GM23338 (cell line): ENCODE data around the gene NELL2. TPM values are rescaled to one million over a fixed set of nuclear protein-coding genes. Genes with fewer than 3 reads are reported as not detected.

Experiments used
- EZH2phosphoT487 ChIP-seq: fragments of 200-600 bp; sonication (generic); IDR thresholded peaks from one replicate; pipeline ENCODE4 v1.8.1; 2018; ENCODE audit warnings: antibody characterized with exemption; ENCODE audit not compliant: unreplicated experiment
- JUNB ChIP-seq: IDR thresholded peaks from one replicate; pipeline ENCODE4 v1.6.1; 2016; ENCODE audit warnings: antibody characterized with exemption; ENCODE audit not compliant: unreplicated experiment
- NANOG ChIP-seq: IDR thresholded peaks from 2 replicates; pipeline ENCODE4 v1.6.1; 2016; ENCODE audit warnings: antibody characterized with exemption, borderline replicate concordance
- STAT1 ChIP-seq: IDR thresholded peaks from one replicate; pipeline ENCODE4 v1.6.1; 2016; ENCODE audit warnings: antibody characterized with exemption; ENCODE audit not compliant: unreplicated experiment
- ZNF114 ChIP-seq: fragments of 250-450 bp; sonication (Bioruptor Pico); IDR thresholded peaks from 2 replicates; pipeline ENCODE4 v1.5.0; 2020; ENCODE audit warnings: mild to moderate bottlenecking, moderate library complexity
- polyA plus RNA-seq: library from polyadenylated mRNA; unstranded; fragments of >200 nt; fragmentation: Nextera tagmentation; extraction: Ambion mirVana; gene quantifications from 2 replicates; pipeline ENCODE4 v1.2.1, GENCODE V29; 2016
- total RNA-seq: library from RNA; depleted of rRNA; stranded (reverse); fragments of >200 nt; shearing (Covaris generic); gene quantifications from 2 replicates; pipeline ENCODE4 v1.2.3, GENCODE V29; 2014
- TF ChIP-seq, protein P1 (sequence below): fragments of 250-450 bp; sonication (Bioruptor Pico); IDR thresholded peaks from 2 replicates; pipeline ENCODE4 v1.5.0; 2020; ENCODE audit warnings: mild to moderate bottlenecking, moderate library complexity
- TF ChIP-seq, protein P2 (sequence below), 2 experiments: fragments of 200-600 bp in 1 of 2; sonication (generic) in 1 of 2; conservative IDR thresholded peaks; 2 replicates each; pipeline versions ENCODE4 v1.5.1 to v1.6.1; 2016 to 2017; ENCODE audit warnings: antibody characterized with exemption in 2 of 2, low read depth in 2 of 2, mild to moderate bottlenecking in 2 of 2, moderate library complexity in 1 of 2
- TF ChIP-seq, protein P3 (sequence below): IDR thresholded peaks from 2 replicates; pipeline ENCODE4 v1.6.1; 2016; ENCODE audit warnings: antibody characterized with exemption
- TF ChIP-seq, protein P4 (sequence below): IDR thresholded peaks from one replicate; pipeline ENCODE4 v1.6.1; 2018; ENCODE audit warnings: antibody characterized with exemption; ENCODE audit not compliant: unreplicated experiment

NELL2 gene
- total and polyA plus RNA-seq, 2 experiments from 2014 or later = 25.1 to 99.5 TPM

DNA sequence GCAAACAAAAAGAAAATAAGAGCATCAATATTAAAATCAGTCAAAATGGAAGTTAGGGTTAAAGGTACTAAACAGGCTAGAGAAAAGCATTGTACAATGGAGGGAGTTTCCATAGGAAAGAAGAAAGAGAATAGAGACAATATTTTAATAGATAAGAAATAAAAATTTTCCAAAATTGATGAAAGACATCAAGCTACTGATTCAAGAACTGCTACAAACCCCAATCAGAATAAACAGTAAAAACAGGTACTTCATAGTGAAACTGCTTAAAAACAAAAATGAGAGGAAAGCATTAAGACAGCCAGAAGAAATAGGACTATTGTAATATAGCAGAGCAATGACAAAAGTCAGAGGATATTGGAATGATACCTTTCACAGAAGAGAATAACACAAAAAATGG is 413.4 kb downstream of the NELL2 start (continued):
- TF ChIP-seq, protein P1, sequence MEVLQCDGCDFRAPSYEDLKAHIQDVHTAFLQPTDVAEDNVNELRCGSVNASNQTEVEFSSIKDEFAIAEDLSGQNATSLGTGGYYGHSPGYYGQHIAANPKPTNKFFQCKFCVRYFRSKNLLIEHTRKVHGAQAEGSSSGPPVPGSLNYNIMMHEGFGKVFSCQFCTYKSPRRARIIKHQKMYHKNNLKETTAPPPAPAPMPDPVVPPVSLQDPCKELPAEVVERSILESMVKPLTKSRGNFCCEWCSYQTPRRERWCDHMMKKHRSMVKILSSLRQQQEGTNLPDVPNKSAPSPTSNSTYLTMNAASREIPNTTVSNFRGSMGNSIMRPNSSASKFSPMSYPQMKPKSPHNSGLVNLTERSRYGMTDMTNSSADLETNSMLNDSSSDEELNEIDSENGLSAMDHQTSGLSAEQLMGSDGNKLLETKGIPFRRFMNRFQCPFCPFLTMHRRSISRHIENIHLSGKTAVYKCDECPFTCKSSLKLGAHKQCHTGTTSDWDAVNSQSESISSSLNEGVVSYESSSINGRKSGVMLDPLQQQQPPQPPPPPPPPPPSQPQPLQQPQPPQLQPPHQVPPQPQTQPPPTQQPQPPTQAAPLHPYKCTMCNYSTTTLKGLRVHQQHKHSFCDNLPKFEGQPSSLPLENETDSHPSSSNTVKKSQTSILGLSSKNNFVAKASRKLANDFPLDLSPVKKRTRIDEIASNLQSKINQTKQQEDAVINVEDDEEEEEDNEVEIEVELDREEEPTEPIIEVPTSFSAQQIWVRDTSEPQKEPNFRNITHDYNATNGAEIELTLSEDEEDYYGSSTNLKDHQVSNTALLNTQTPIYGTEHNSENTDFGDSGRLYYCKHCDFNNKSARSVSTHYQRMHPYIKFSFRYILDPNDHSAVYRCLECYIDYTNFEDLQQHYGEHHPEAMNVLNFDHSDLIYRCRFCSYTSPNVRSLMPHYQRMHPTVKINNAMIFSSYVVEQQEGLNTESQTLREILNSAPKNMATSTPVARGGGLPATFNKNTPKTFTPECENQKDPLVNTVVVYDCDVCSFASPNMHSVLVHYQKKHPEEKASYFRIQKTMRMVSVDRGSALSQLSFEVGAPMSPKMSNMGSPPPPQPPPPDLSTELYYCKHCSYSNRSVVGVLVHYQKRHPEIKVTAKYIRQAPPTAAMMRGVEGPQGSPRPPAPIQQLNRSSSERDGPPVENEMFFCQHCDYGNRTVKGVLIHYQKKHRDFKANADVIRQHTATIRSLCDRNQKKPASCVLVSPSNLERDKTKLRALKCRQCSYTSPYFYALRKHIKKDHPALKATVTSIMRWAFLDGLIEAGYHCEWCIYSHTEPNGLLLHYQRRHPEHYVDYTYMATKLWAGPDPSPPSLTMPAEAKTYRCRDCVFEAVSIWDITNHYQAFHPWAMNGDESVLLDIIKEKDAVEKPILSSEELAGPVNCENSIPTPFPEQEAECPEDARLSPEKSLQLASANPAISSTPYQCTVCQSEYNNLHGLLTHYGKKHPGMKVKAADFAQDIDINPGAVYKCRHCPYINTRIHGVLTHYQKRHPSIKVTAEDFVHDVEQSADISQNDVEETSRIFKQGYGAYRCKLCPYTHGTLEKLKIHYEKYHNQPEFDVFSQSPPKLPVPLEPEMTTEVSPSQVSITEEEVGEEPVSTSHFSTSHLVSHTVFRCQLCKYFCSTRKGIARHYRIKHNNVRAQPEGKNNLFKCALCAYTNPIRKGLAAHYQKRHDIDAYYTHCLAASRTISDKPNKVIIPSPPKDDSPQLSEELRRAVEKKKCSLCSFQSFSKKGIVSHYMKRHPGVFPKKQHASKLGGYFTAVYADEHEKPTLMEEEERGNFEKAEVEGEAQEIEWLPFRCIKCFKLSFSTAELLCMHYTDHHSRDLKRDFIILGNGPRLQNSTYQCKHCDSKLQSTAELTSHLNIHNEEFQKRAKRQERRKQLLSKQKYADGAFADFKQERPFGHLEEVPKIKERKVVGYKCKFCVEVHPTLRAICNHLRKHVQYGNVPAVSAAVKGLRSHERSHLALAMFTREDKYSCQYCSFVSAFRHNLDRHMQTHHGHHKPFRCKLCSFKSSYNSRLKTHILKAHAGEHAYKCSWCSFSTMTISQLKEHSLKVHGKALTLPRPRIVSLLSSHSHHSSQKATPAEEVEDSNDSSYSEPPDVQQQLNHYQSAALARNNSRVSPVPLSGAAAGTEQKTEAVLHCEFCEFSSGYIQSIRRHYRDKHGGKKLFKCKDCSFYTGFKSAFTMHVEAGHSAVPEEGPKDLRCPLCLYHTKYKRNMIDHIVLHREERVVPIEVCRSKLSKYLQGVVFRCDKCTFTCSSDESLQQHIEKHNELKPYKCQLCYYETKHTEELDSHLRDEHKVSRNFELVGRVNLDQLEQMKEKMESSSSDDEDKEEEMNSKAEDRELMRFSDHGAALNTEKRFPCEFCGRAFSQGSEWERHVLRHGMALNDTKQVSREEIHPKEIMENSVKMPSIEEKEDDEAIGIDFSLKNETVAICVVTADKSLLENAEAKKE (CRISPR knock-in tag) = no peak
- no peak for TF ChIP-seq STAT1
- TF ChIP-seq, protein P2, sequence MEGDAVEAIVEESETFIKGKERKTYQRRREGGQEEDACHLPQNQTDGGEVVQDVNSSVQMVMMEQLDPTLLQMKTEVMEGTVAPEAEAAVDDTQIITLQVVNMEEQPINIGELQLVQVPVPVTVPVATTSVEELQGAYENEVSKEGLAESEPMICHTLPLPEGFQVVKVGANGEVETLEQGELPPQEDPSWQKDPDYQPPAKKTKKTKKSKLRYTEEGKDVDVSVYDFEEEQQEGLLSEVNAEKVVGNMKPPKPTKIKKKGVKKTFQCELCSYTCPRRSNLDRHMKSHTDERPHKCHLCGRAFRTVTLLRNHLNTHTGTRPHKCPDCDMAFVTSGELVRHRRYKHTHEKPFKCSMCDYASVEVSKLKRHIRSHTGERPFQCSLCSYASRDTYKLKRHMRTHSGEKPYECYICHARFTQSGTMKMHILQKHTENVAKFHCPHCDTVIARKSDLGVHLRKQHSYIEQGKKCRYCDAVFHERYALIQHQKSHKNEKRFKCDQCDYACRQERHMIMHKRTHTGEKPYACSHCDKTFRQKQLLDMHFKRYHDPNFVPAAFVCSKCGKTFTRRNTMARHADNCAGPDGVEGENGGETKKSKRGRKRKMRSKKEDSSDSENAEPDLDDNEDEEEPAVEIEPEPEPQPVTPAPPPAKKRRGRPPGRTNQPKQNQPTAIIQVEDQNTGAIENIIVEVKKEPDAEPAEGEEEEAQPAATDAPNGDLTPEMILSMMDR (conservative IDR thresholded peaks at IDR 0.05; ENCODE audit: low read depth in 2 of 2) = no peak
- no peak for TF ChIP-seq NANOG
- TF ChIP-seq, protein P3, sequence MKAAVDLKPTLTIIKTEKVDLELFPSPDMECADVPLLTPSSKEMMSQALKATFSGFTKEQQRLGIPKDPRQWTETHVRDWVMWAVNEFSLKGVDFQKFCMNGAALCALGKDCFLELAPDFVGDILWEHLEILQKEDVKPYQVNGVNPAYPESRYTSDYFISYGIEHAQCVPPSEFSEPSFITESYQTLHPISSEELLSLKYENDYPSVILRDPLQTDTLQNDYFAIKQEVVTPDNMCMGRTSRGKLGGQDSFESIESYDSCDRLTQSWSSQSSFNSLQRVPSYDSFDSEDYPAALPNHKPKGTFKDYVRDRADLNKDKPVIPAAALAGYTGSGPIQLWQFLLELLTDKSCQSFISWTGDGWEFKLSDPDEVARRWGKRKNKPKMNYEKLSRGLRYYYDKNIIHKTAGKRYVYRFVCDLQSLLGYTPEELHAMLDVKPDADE = no peak
- TF ChIP-seq, protein P4, sequence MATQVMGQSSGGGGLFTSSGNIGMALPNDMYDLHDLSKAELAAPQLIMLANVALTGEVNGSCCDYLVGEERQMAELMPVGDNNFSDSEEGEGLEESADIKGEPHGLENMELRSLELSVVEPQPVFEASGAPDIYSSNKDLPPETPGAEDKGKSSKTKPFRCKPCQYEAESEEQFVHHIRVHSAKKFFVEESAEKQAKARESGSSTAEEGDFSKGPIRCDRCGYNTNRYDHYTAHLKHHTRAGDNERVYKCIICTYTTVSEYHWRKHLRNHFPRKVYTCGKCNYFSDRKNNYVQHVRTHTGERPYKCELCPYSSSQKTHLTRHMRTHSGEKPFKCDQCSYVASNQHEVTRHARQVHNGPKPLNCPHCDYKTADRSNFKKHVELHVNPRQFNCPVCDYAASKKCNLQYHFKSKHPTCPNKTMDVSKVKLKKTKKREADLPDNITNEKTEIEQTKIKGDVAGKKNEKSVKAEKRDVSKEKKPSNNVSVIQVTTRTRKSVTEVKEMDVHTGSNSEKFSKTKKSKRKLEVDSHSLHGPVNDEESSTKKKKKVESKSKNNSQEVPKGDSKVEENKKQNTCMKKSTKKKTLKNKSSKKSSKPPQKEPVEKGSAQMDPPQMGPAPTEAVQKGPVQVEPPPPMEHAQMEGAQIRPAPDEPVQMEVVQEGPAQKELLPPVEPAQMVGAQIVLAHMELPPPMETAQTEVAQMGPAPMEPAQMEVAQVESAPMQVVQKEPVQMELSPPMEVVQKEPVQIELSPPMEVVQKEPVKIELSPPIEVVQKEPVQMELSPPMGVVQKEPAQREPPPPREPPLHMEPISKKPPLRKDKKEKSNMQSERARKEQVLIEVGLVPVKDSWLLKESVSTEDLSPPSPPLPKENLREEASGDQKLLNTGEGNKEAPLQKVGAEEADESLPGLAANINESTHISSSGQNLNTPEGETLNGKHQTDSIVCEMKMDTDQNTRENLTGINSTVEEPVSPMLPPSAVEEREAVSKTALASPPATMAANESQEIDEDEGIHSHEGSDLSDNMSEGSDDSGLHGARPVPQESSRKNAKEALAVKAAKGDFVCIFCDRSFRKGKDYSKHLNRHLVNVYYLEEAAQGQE = no peak
- no peak for TF ChIP-seq EZH2phosphoT487
- TF ChIP-seq JUNB = no peak
- no peak for TF ChIP-seq ZNF114
